Fibroblast of mammary gland (primary cell): ENCODE data around the gene FBXO42.

ENCODE experiments used
- DNase-seq: peaks from one replicate; pipeline ENCODE4 v3.0.0-alpha.2; 2010; ENCODE audit warnings: low read depth
- H3K4me3 ChIP-seq: 2 replicates; pipeline ENCODE4 v1.5.1; 2011; ENCODE audit warnings: low read depth, mild to moderate bottlenecking, low read length, moderate library complexity; ENCODE audit not compliant: control insufficient read depth
- CTCF ChIP-seq: conservative IDR thresholded peaks from 2 replicates; pipeline ENCODE4 v1.5.1; 2011; ENCODE audit warnings: low read depth, low read length, inconsistent platforms; ENCODE audit not compliant: control insufficient read depth, insufficient read depth

FBXO42 gene

GRCh38 chr1:16383888-16384287, 31.6 kb upstream of the FBXO42 start:
- no peak for DNase-seq
- no peak overlapping the region for H3K4me3 ChIP-seq
- no peak for TF ChIP-seq CTCF

DNA sequence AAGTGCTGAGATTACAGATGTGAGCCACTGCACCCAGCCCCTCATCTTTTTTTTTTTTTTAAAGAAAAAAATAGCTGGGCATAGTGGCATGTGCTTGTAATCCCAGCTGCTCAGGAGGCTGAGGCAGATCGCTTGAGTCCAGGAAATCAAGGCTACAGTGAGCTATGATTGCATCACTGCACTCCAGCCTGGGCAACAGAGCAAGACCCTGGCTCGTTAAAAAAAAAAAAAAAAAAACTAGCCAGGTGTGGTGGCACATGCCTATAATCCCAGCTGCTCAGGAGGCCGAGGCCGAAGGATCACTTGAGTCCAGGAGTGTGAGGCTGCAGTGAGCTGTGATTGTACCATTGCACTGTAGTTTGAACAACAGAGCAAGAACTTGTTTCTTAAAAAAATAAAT, 28.6 kb upstream of the FBXO42 start:
- no peak overlapping the region for H3K4me3 ChIP-seq
- no peak for DNase-seq
- TF ChIP-seq CTCF, result no peak

DNA sequence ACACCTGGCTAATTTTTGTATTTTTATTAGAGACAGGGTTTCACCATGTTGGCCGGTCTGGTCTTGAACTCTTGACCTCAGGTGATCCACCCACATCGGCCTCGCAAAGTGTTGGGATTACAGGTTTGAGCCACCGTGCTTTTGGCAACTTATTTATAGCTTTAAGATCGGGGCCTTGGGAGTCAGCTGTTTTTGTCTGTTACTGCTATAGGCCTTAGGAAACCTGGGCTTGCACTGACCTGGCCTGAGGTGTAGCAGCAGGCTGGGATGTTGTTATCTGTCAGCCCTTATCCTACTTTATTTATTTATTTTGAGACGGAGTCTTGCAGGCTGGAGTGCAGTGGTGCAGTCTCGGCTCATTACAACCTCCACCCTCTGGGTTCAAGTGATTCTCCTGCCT, 26.2 kb upstream of the FBXO42 start:
- H3K4me3 ChIP-seq, result no peak overlapping the region
- DNase-seq, result no peak
- TF ChIP-seq CTCF, result no peak

- no peak for DNase-seq
- no peak for TF ChIP-seq CTCF
Measured at GRCh38 chr1:16376971-16377370, 24.7 kb upstream of the FBXO42 start.

DNA sequence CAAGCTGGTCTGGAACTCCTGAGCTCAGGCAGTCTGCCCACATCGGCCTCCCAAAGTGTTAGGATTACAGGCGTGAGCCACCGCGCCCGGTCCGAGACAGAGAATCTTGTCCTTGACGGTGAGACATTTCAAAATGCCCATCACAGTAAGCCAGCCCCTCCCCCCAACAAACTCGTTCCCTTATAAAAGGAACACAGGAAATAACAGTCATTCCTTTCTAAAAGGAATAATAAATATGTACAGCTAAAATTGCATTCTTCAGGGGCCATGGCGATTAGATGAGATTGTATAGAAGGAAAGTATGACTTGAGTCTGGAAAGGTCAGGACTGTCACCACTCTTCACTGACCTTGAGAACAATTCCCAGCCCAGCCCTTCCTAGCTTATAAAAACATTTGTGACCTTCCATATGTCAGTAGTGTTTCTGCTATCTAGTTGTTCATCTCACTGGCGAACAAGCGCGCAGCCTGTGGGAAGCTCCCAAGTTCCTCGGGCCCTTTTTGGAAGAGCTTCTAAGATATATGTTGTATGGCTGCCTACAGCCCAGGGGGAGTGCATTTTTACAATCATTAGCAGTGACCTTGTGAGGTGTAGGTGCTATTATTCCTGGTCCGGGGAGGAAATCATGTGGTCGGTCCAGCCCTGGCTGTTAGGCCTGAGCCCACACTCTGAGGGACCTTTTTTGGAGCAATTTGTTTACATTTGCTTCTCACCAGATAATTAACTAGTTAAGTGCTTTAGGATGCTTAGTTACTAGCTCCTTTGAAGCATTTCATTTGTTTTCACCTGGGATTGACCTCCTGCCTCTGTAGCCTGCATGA, 23.5 kb upstream of the FBXO42 start:
- no peak overlapping the region for H3K4me3 ChIP-seq
- no peak for TF ChIP-seq CTCF
- DNase-seq, result no peak

More at GRCh38 chr1:16376971-16377370, 24.7 kb upstream of the FBXO42 start:
- no peak overlapping the region for H3K4me3 ChIP-seq

- no peak overlapping the region for H3K4me3 ChIP-seq
Measured at GRCh38 chr1:16374266-16374665, 22.0 kb upstream of the FBXO42 start.

More at GRCh38 chr1:16374266-16374665, 22.0 kb upstream of the FBXO42 start:
- no peak for DNase-seq
- TF ChIP-seq CTCF, result no peak
